Neural cell (in vitro differentiated cells): ENCODE results near the gene FBLN5. TPM values are rescaled to one million over a fixed set of nuclear protein-coding genes. Genes with fewer than 3 reads are reported as not detected.

Source experiments
- H2AFZ ChIP-seq: fragments of 200-600, 300-800 bp; sonication (generic), shearing (Covaris generic); 2 replicates; pipeline ENCODE4 v1.6.0; 2014; ENCODE audit warnings: low read depth, mild to moderate bottlenecking, antibody characterized with exemption, low read length, moderate library complexity
- H3F3A ChIP-seq: fragments of 200-600 bp; shearing (Covaris generic); 2 replicates; pipeline ENCODE4 v1.6.1; 2016; ENCODE audit warnings: mild to moderate bottlenecking, moderate library complexity, mixed read lengths, antibody characterized with exemption, low read length; ENCODE audit not compliant: insufficient read depth, poor library complexity, severe bottlenecking
- H3K27ac ChIP-seq: fragments of 200-600, 300-800 bp; sonication (generic), shearing (Covaris generic); 2 replicates; pipeline ENCODE4 v1.5.1; 2014; ENCODE audit warnings: mild to moderate bottlenecking, low read length, moderate library complexity
- H3K27me3 ChIP-seq: fragments of 300-800, 200-600 bp; sonication (generic), shearing (Covaris generic); 2 replicates; pipeline ENCODE4 v1.6.0; 2014; ENCODE audit warnings: mild to moderate bottlenecking, low read depth, low read length, moderate library complexity; ENCODE audit not compliant: insufficient read depth
- H3K36me3 ChIP-seq: fragments of 300-800, 200-600 bp; sonication (generic), shearing (Covaris generic); 2 replicates; pipeline ENCODE4 v1.5.1; 2014; ENCODE audit warnings: mild to moderate bottlenecking, antibody characterized with exemption, low read length, moderate library complexity; ENCODE audit not compliant: insufficient read depth
- H3K4me2 ChIP-seq: fragments of 300-800, 200-600 bp; sonication (generic), shearing (Covaris generic); 2 replicates; pipeline ENCODE4 v1.6.0; 2014; ENCODE audit warnings: mild to moderate bottlenecking, low read length
- H3K4me3 ChIP-seq: fragments of 300-800, 200-600 bp; sonication (generic), shearing (Covaris generic); 2 replicates; pipeline ENCODE4 v1.5.1; 2014; ENCODE audit warnings: mild to moderate bottlenecking, low read length, moderate library complexity
- H3K79me2 ChIP-seq: fragments of 200-600 bp; shearing (Covaris generic); replicated peaks from 2 replicates; pipeline ENCODE4 v1.6.0; 2014; ENCODE audit warnings: mild to moderate bottlenecking, low read length, moderate library complexity; ENCODE audit not compliant: insufficient read depth
- H3K9ac ChIP-seq: fragments of 300-800, 200-600 bp; sonication (generic), shearing (Covaris generic); 2 replicates; pipeline ENCODE4 v1.6.1; 2016; ENCODE audit warnings: mild to moderate bottlenecking, low read length, mixed read lengths
- H3K9me2 ChIP-seq: fragments of 200-600 bp; shearing (Covaris generic); 2 replicates; pipeline ENCODE4 v1.6.1; 2016; ENCODE audit warnings: mild to moderate bottlenecking, low read length, mixed read lengths; ENCODE audit not compliant: insufficient read depth
- H3K9me3 ChIP-seq: fragments of 200-600, 300-800 bp; sonication (generic), shearing (Covaris generic); 2 replicates; pipeline ENCODE4 v1.6.1; 2016; ENCODE audit warnings: mild to moderate bottlenecking, mixed run types, low read length, moderate library complexity, mixed read lengths
- H4K20me1 ChIP-seq: fragments of 200-600 bp; shearing (Covaris generic); 2 replicates; pipeline ENCODE4 v1.6.1; 2016; ENCODE audit warnings: mild to moderate bottlenecking, mixed run types; ENCODE audit not compliant: insufficient read depth
- EP300 ChIP-seq: fragments of 450-650 bp; conservative IDR thresholded peaks from 2 replicates; pipeline ENCODE4 v1.6.1; 2014; ENCODE audit warnings: antibody characterized with exemption, mild to moderate bottlenecking, moderate library complexity; ENCODE audit not compliant: poor library complexity, severe bottlenecking
- EZH2 ChIP-seq: fragments of 200-600, 300-800 bp; shearing (Covaris generic), sonication (generic); IDR thresholded peaks from 2 replicates; pipeline ENCODE4 v1.6.1; 2014; ENCODE audit warnings: antibody characterized with exemption, low read length, borderline replicate concordance, mild to moderate bottlenecking; ENCODE audit not compliant: insufficient read depth, poor library complexity, severe bottlenecking
- MXI1 ChIP-seq: fragments of 450-650 bp; conservative IDR thresholded peaks from 2 replicates; pipeline ENCODE4 v1.6.1; 2014; ENCODE audit warnings: antibody characterized with exemption, mild to moderate bottlenecking; ENCODE audit not compliant: poor library complexity, severe bottlenecking
- POLR2AphosphoS5 ChIP-seq: IDR thresholded peaks from 2 replicates; pipeline ENCODE4 v1.6.1; 2012
- RAD21 ChIP-seq: fragments of 450-650 bp; conservative IDR thresholded peaks from 2 replicates; pipeline ENCODE4 v1.6.1; 2014; ENCODE audit warnings: antibody characterized with exemption, mild to moderate bottlenecking, moderate library complexity
- SMC3 ChIP-seq: fragments of 450-650 bp; conservative IDR thresholded peaks from 2 replicates; pipeline ENCODE4 v1.6.1; 2014; ENCODE audit warnings: antibody characterized with exemption, mild to moderate bottlenecking, moderate library complexity; ENCODE audit not compliant: poor library complexity
- TAF1 ChIP-seq: IDR thresholded peaks from 2 replicates; pipeline ENCODE4 v1.6.1; 2012; ENCODE audit warnings: low read depth
- polyA plus RNA-seq: library from polyadenylated mRNA; depleted of rRNA; stranded (reverse); fragments of >200 nt; gene quantifications from 2 replicates; pipeline ENCODE4 v1.2.3, GENCODE V29; 2014
- TF ChIP-seq, protein P1 (sequence below): fragments of 450-650 bp; IDR thresholded peaks from 2 replicates; pipeline ENCODE4 v1.5.1; 2014; ENCODE audit warnings: antibody characterized with exemption, mild to moderate bottlenecking, moderate library complexity; ENCODE audit not compliant: poor library complexity, severe bottlenecking
- TF ChIP-seq, protein P2 (sequence below): IDR thresholded peaks from 2 replicates; pipeline ENCODE4 v1.6.1; 2012; ENCODE audit warnings: borderline replicate concordance

Gene FBLN5
- polyA plus RNA-seq, 1 donor from 2014 or later = 1.5 TPM

GRCh38 chr14:91956616-91957015 lies 9.1 kb upstream of the FBLN5 start:
- Histone ChIP-seq H2AFZ (no peak overlapping the region), H4K20me1 (no peaks in the 10 kb centered on the region), H3K4me2 (no peak overlapping the region), H3K4me3 (no peak overlapping the region), H3K9ac (no peak overlapping the region), H3F3A (no peaks in the 10 kb centered on the region), H3K36me3 (no peaks in the 10 kb centered on the region), H3K27me3 (no peaks in the 10 kb centered on the region), H3K79me2 (no peaks in the 10 kb centered on the region), H3K9me2 (no peaks in the 10 kb centered on the region), H3K27ac (no peak overlapping the region), H3K9me3 (no peaks in the 10 kb centered on the region)
- TF ChIP-seq TAF1 (no peak), POLR2AphosphoS5 (no peak), EP300 (no peak), EZH2 (no peak), SMC3 (no peak), RAD21 (no peak), MXI1 (no peak)
- TF ChIP-seq, protein P1, sequence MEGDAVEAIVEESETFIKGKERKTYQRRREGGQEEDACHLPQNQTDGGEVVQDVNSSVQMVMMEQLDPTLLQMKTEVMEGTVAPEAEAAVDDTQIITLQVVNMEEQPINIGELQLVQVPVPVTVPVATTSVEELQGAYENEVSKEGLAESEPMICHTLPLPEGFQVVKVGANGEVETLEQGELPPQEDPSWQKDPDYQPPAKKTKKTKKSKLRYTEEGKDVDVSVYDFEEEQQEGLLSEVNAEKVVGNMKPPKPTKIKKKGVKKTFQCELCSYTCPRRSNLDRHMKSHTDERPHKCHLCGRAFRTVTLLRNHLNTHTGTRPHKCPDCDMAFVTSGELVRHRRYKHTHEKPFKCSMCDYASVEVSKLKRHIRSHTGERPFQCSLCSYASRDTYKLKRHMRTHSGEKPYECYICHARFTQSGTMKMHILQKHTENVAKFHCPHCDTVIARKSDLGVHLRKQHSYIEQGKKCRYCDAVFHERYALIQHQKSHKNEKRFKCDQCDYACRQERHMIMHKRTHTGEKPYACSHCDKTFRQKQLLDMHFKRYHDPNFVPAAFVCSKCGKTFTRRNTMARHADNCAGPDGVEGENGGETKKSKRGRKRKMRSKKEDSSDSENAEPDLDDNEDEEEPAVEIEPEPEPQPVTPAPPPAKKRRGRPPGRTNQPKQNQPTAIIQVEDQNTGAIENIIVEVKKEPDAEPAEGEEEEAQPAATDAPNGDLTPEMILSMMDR = no peak
- TF ChIP-seq, protein P2, sequence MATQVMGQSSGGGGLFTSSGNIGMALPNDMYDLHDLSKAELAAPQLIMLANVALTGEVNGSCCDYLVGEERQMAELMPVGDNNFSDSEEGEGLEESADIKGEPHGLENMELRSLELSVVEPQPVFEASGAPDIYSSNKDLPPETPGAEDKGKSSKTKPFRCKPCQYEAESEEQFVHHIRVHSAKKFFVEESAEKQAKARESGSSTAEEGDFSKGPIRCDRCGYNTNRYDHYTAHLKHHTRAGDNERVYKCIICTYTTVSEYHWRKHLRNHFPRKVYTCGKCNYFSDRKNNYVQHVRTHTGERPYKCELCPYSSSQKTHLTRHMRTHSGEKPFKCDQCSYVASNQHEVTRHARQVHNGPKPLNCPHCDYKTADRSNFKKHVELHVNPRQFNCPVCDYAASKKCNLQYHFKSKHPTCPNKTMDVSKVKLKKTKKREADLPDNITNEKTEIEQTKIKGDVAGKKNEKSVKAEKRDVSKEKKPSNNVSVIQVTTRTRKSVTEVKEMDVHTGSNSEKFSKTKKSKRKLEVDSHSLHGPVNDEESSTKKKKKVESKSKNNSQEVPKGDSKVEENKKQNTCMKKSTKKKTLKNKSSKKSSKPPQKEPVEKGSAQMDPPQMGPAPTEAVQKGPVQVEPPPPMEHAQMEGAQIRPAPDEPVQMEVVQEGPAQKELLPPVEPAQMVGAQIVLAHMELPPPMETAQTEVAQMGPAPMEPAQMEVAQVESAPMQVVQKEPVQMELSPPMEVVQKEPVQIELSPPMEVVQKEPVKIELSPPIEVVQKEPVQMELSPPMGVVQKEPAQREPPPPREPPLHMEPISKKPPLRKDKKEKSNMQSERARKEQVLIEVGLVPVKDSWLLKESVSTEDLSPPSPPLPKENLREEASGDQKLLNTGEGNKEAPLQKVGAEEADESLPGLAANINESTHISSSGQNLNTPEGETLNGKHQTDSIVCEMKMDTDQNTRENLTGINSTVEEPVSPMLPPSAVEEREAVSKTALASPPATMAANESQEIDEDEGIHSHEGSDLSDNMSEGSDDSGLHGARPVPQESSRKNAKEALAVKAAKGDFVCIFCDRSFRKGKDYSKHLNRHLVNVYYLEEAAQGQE = no peak

- H3K9me2 ChIP-seq = no peaks in the 10 kb centered on the region
- TF ChIP-seq EZH2 = no peak
- TF ChIP-seq SMC3 = no peak
- TF ChIP-seq, protein P2 = no peak
- no peak for TF ChIP-seq MXI1
- TF ChIP-seq, protein P1 = no peak
- TF ChIP-seq RAD21 = no peak
- no peak for TF ChIP-seq TAF1
- TF ChIP-seq EP300 = no peak
- no peak for TF ChIP-seq POLR2AphosphoS5
- H3K27me3 ChIP-seq = no peaks in the 10 kb centered on the region
- no peaks in the 10 kb centered on the region for H4K20me1 ChIP-seq
- no peak overlapping the region for H3K27ac ChIP-seq
- no peaks in the 10 kb centered on the region for H3K79me2 ChIP-seq
- H3K4me2 ChIP-seq = no peak overlapping the region
- no peak overlapping the region for H3K4me3 ChIP-seq
- H3K36me3 ChIP-seq = no peaks in the 10 kb centered on the region
- H3F3A ChIP-seq = no peaks in the 10 kb centered on the region
- H2AFZ ChIP-seq = no peak overlapping the region
- no peaks in the 10 kb centered on the region for H3K9me3 ChIP-seq
- no peak overlapping the region for H3K9ac ChIP-seq
Measured at GRCh38 chr14:91955168-91955567, 7.7 kb upstream of the FBLN5 start.
